Esophagus mucosa (tissue), 1 donor: Measurements from ENCODE around the gene VPS33B. TPM values are rescaled to one million over a fixed set of nuclear protein-coding genes. Genes with fewer than 3 reads are reported as not detected.

Experiments
- total RNA-seq: library from RNA; stranded (reverse); gene quantifications from one replicate; pipeline ENCODE4 v1.2.4, GENCODE V29; 2023
- donor health status: DM: yes; HTN: yes; CAD: no.

Gene VPS33B
- total RNA-seq, 1 donor from 2014 or later, result 13.4 TPM

Other genes starting within 250 kb of the VPS33B start
- gene FURIN, start 154.0 kb downstream of the VPS33B start, total RNA-seq, result 30.6 TPM
- gene FES, start 138.1 kb downstream of the VPS33B start, total RNA-seq, result 3.8 TPM
- gene MAN2A2, start 119.3 kb downstream of the VPS33B start, total RNA-seq, result 15.3 TPM
- gene HDDC3, start 90.0 kb downstream of the VPS33B start, total RNA-seq, result 10.6 TPM
- 48.9 TPM for gene UNC45A, start 87.3 kb downstream of the VPS33B start, total RNA-seq
- 8.8 TPM for gene RCCD1, start 67.7 kb downstream of the VPS33B start, total RNA-seq
- 49.4 TPM for gene PRC1, start 28.1 kb downstream of the VPS33B start, total RNA-seq
- gene SV2B, start 77.7 kb upstream of the VPS33B start, total RNA-seq, result 0.28 TPM